Measurements from ENCODE around the gene ECSCR. TPM values are rescaled to one million over a fixed set of nuclear protein-coding genes. Genes with fewer than 3 reads are reported as not detected.
A peak's percentile ranks its signal among the peaks of the same experiment; 100 is the strongest.
"Not testable (repeated sequence)": the region's sequence is repeated elsewhere in the genome, so short reads cannot be mapped to it uniquely, and the experiment has no call there.

The ECSCR gene
- total RNA-seq, 2 donors from 2014 or later = not detected

DNA sequence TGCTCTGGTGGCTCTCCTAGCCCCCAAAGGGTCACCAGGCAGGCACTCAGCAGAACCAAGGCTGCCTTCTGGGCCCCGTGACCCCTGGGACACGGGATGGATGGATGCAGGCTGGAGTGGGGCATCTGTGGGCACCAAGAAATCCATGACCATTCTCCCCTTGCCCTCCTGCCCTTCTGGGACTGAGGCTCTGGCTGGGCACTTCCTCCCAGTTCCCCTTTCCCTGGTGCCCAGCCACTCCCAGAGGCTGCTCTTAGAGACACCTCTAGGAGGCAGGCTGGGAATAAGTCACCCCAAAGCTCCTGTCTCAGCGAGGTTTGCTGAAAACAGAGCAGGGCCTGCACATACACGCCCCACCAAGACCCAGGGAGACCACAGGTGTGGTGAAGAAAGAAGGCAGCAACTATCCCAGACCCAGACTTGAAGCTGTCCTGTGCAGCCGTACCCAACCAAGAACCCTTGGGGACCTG, 19.1 kb upstream of the ECSCR start:
- H3K9me3 Mint-ChIP-seq = no peaks in the 10 kb centered on the region
- peak overlapping the region; percentile 95 for H3K4me3 Mint-ChIP-seq
- H3K4me1 Mint-ChIP-seq (ENCODE audit: low read depth in 2 of 2) = peaks cover 33 to 41% of the 10 kb centered on the region in 2 donors
- no peaks in the 10 kb centered on the region for H3K27me3 Mint-ChIP-seq
- no peak for ATAC-seq
- DNase-seq (ENCODE audit: low spot score) = peak; percentile 62
- peak overlapping the region; percentile 92 to 95 for H3K27ac Mint-ChIP-seq
- H3K36me3 Mint-ChIP-seq = no peaks in the 10 kb centered on the region

GRCh38 chr5:139481122-139481533, 18.6 kb upstream of the ECSCR start:
- Mint-ChIP-seq H3K27me3 (no peaks in the 10 kb centered on the region), H3K27ac (peak overlapping the region; percentile 92 to 95), H3K36me3 (no peaks in the 10 kb centered on the region), H3K4me3 (peak overlapping the region; percentile 95), H3K4me1 (ENCODE audit: low read depth in 2 of 2) (peaks cover 33 to 41% of the 10 kb centered on the region in 2 donors), H3K9me3 (no peaks in the 10 kb centered on the region)
- peak in 1 of 2 donors; percentile 43 for ATAC-seq
- DNase-seq (ENCODE audit: low spot score) = no peak

DNA sequence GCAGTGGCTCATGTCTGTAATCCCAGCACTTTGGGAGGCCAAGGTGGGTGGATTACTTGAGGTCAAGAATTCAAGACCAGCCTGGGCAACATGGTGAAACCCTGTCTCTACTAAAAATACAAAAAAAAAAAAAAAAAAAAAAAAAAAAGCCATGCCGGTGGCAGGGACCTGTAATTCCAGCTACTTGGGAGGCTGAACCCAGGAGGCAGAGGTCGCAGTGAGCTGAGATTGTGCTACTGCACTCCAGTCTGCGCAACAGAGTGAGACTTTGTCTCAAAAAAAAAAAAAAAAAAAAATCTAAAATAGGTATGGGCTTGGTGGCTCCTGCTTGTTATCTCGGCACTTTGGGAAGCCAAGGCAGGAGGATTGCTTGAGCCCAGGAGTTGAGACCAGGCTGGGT, 17.2 kb upstream of the ECSCR start:
- peaks cover 45 to 50% of the 10 kb centered on the region in 2 donors for H3K4me1 Mint-ChIP-seq (ENCODE audit: low read depth in 2 of 2)
- H3K36me3 Mint-ChIP-seq; DNase-seq (ENCODE audit: low spot score); H3K4me3 Mint-ChIP-seq; H3K9me3 Mint-ChIP-seq; ATAC-seq; H3K27ac Mint-ChIP-seq; H3K27me3 Mint-ChIP-seq: not testable (repeated sequence)

GRCh38 chr5:139478657-139479423, 16.3 kb upstream of the ECSCR start:
- peak overlapping the region; percentile 44 to 74 for H3K27ac Mint-ChIP-seq
- H3K9me3 Mint-ChIP-seq; DNase-seq (ENCODE audit: low spot score); H3K27me3 Mint-ChIP-seq; ATAC-seq; H3K36me3 Mint-ChIP-seq: not testable (repeated sequence)
- peak overlapping the region; percentile 27 for H3K4me3 Mint-ChIP-seq
- peaks cover 52 to 54% of the 10 kb centered on the region in 2 donors for H3K4me1 Mint-ChIP-seq (ENCODE audit: low read depth in 2 of 2)

GRCh38 chr5:139475865-139476617, 13.5 kb upstream of the ECSCR start:
- peaks cover 55 to 57% of the 10 kb centered on the region in 2 donors for H3K4me1 Mint-ChIP-seq (ENCODE audit: low read depth in 2 of 2)
- no peak for DNase-seq (ENCODE audit: low spot score)
- no peaks in the 10 kb centered on the region for H3K9me3 Mint-ChIP-seq
- H3K4me3 Mint-ChIP-seq = peak overlapping the region; percentile 79
- no peaks in the 10 kb centered on the region for H3K27me3 Mint-ChIP-seq
- no peaks in the 10 kb centered on the region for H3K36me3 Mint-ChIP-seq
- ATAC-seq = no peak
- H3K27ac Mint-ChIP-seq = peak overlapping the region; percentile 56 to 94

DNA sequence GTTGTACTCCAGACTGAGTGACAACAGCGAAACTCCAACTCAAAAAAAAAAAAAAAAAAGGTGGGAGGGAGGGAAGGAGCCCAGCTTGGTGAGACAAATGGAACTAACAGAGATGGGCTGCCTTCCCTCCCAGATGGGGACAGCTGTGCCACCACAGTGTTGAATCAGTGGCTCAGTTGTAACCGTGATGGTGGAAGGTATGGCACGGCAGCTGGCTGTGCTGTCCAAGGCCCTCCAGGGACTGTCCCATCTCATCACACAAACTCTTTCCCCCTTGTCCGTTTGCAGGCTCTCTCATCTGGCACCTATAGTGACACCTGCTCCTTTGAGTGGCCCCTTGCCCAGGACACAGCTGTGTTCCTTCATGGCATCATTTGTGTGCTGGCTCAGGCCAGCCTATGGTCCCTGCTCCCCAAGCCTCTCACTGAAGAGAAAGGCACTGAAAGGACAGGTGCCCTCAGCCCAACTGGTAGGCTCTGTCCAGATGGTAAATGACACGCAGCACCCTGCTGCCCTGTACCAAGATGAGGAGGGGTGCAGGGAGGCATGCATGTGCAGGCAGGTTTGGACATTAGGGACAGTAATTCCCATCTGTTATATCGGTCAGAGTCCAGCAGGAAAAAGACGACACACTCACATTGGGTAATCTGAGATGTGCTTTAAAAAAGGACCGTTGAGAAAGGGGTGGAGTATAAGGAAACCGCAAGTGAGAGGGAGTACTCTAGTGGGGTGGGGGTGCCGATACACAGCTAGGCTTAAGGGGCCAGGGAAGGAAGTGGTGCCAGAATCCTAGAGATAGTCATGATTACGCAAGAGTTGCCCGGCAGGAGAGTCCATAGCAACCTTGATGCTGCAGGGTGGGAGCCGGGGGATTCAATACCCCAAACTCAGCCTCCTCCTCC, 12.6 kb upstream of the ECSCR start:
- Mint-ChIP-seq H3K9me3 (no peaks in the 10 kb centered on the region), H3K36me3 (no peaks in the 10 kb centered on the region), H3K27me3 (no peaks in the 10 kb centered on the region), H3K27ac (peak overlapping the region; percentile 56 to 94), H3K4me1 (ENCODE audit: low read depth in 2 of 2) (peaks cover 55 to 57% of the 10 kb centered on the region in 2 donors), H3K4me3 (peak overlapping the region; percentile 79)
- DNase-seq (ENCODE audit: low spot score) (peak; percentile 52), ATAC-seq (peak; percentile 66 to 72)

DNA sequence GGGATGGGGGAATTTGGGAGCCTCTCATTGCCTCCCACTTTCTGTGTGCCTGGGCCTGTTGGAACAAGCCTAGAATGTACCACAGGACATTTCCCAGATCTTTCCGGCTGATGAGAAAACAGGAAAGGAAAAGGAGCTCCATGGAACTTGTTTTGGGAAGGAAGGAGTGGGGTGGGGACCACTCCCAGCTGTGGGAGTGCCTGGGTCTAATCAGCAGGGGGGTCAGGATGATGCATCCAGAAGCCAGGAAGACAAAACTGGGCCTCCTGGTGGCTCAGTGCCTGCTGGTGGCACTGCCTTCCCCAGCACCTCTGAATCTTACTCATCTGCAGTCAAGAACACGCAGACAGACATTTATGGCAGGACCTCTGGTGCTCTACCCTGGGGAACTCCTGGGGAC, 11.0 kb upstream of the ECSCR start:
- no peaks in the 10 kb centered on the region for H3K27me3 Mint-ChIP-seq
- H3K4me1 Mint-ChIP-seq (ENCODE audit: low read depth in 2 of 2) = peaks cover 59 to 60% of the 10 kb centered on the region in 2 donors
- DNase-seq (ENCODE audit: low spot score) = peak; percentile 22
- H3K36me3 Mint-ChIP-seq = no peaks in the 10 kb centered on the region
- ATAC-seq = no peak
- H3K9me3 Mint-ChIP-seq = no peaks in the 10 kb centered on the region
- H3K4me3 Mint-ChIP-seq = peak overlapping the region; percentile 17
- H3K27ac Mint-ChIP-seq = peak overlapping the region; percentile 41 to 91

GRCh38 chr5:139473105-139473504, 10.6 kb upstream of the ECSCR start:
- H3K27me3 Mint-ChIP-seq = no peaks in the 10 kb centered on the region
- H3K4me1 Mint-ChIP-seq (ENCODE audit: low read depth in 2 of 2) = peaks cover 60 to 61% of the 10 kb centered on the region in 2 donors
- H3K36me3 Mint-ChIP-seq = no peaks in the 10 kb centered on the region
- H3K9me3 Mint-ChIP-seq = no peaks in the 10 kb centered on the region
- peak overlapping the region in 1 of 2 donors; percentile 91 for H3K27ac Mint-ChIP-seq
- no peak for DNase-seq (ENCODE audit: low spot score)
- ATAC-seq = no peak
- H3K4me3 Mint-ChIP-seq = no peak overlapping the region

- Mint-ChIP-seq H3K4me1 (ENCODE audit: low read depth in 2 of 2) (peaks cover 58 to 61% of the 10 kb centered on the region in 2 donors), H3K27ac (peak overlapping the region; percentile 65 to 91)
- ATAC-seq = no peak
These were observed 10.0 kb upstream of the ECSCR start for GRCh38 chr5:139472386-139473030.

DNA sequence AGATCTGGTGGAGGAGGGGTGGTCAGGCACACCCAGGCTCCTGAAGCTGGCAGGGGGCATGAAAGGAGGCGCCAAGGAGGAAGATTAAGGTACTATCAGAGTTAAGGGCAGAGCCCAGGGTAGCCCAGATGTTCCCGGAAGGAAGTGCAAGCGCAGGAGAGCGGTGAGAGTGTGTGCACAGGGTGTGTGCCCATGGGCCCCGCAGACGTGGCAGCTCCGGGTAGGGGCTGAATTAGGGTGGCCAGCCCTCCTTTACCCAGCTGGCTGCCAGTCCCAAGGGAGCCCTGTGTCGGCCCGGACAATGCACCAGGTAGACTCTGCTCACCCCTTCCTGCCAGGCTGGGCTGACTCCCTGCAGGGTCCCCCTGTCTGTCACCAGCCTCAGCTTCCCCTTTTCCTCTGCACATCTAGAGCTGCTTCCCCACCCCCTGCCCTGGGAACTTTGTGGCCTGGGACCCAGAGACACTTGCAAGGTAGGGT, 8.3 kb upstream of the ECSCR start, which contains the start of gene SMIM33:
SMIM33 (plus strand) TSS at position 184 of the 480 bp plus-strand sequence; CDS start at position 302, 118 bp downstream.
- H3K4me1 Mint-ChIP-seq (ENCODE audit: low read depth in 2 of 2) = peaks cover 53 to 59% of the 10 kb centered on the region in 2 donors
- ATAC-seq (peak; percentile 61 to 69), DNase-seq (ENCODE audit: low spot score) (peak; percentile 54)
- no peaks in the 10 kb centered on the region for H3K9me3 Mint-ChIP-seq
- no peaks in the 10 kb centered on the region for H3K27me3 Mint-ChIP-seq
- no peaks in the 10 kb centered on the region for H3K36me3 Mint-ChIP-seq
- peak within 1 kb of the TSS; percentile 81 to 91 for H3K27ac Mint-ChIP-seq
- peak within 1 kb of the TSS; percentile 77 for H3K4me3 Mint-ChIP-seq

More at GRCh38 chr5:139472386-139473030, 10.0 kb upstream of the ECSCR start:
- Mint-ChIP-seq H3K27me3 (no peaks in the 10 kb centered on the region), H3K36me3 (no peaks in the 10 kb centered on the region), H3K4me3 (peak overlapping the region; percentile 43), H3K9me3 (no peaks in the 10 kb centered on the region)
- DNase-seq (ENCODE audit: low spot score) = peak; percentile 41

DNA sequence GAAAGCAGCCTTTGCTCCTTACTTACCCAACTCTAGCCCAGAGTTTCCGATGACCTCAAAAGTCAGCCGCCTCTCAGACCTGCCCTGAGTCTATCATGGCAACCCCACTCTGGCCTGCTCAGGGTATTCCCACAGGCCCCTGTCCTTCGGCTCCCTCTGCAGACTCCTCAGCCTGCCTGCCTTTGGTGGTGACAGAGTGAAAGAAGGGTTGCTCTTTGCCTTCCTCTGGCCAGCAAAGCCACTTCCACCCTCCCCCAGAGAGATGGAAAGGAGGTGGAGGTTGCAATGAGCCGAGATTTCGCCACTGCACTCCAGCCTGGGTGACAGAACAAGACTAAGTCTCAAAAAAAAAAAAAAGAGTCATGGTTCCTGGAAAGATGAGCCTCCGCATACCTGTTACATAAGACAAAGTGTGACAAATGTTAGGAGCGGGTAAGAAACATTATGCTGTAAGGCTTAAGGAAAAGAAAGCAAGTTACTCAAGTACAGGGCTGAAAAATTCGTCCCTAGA, 5.9 kb upstream of the ECSCR start:
- Mint-ChIP-seq H3K27ac (peak overlapping the region; percentile 59 to 81), H3K4me1 (ENCODE audit: low read depth in 2 of 2) (peaks cover 34 to 38% of the 10 kb centered on the region in 2 donors), H3K27me3 (no peaks in the 10 kb centered on the region), H3K9me3 (no peaks in the 10 kb centered on the region), H3K4me3 (peak overlapping the region; percentile 68), H3K36me3 (no peaks in the 10 kb centered on the region)
- ATAC-seq (peak; percentile 62 to 83), DNase-seq (ENCODE audit: low spot score) (peak; percentile 73)

DNA sequence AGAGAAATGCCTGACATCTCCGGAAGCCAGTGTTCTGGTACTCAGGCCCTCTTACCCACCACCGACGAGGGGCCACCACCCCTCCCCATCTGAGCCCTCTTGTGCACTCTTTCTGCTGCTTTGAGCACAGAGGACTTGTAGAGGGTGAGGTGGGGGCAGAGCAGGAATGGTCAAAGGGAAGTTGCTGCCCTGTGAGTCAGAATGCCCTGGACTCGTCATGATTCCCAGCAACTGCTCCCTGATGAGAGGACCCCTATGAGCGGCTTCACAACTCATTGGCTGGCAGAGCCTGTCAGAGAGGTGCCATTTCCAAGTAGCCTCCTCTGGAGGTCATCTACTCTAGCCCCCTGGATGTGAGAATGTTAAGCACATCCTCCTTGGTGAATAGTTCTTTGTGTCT, 845 bp downstream of the ECSCR start:
- Mint-ChIP-seq H3K4me3 (no peak overlapping the region), H3K9me3 (no peaks in the 10 kb centered on the region), H3K36me3 (no peaks in the 10 kb centered on the region), H3K4me1 (ENCODE audit: low read depth in 2 of 2) (peaks cover 30 to 31% of the 10 kb centered on the region in 2 donors), H3K27ac (no peak overlapping the region), H3K27me3 (no peaks in the 10 kb centered on the region)
- ATAC-seq (no peak), DNase-seq (ENCODE audit: low spot score) (no peak)

All from natural killer cell treated with Interleukin-12 subunit alpha and Interleukin-12 subunit beta and Interleukin-15 and Interleukin-18, amount 100 ng/mL, for 72 hours (primary cell).